AG20443 (cell line): ENCODE data around the gene SAPCD1.

ENCODE experiments used
- DNase-seq: peaks from one replicate; pipeline ENCODE4 v3.0.0; 2012; ENCODE audit warnings: low spot score, mixed read lengths

SAPCD1 gene

DNA sequence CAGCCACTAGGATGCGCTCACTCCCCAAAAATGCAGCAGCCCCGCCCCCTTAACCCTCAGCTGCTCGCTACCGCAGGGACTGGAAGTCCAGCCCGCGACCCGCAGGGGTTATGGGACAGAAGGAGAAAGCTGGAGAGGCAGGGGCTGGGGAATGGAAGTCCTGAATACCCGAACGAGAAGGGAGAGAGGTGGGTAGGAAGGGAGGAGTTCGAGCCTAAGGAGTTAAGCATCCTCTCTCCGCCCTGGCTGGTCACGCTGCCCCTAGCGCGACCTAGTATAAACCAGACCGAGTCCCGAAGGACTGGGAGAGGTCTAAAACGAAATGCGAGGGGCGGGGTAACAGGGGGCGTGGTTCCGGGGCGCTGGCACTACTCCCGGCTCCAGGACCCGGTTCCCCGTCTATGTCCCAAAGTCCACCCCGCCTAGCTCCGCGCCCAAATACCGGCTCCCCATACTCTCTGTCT lies 32.9 kb upstream of the SAPCD1 start:
- DNase-seq, result peak; percentile 95

DNA sequence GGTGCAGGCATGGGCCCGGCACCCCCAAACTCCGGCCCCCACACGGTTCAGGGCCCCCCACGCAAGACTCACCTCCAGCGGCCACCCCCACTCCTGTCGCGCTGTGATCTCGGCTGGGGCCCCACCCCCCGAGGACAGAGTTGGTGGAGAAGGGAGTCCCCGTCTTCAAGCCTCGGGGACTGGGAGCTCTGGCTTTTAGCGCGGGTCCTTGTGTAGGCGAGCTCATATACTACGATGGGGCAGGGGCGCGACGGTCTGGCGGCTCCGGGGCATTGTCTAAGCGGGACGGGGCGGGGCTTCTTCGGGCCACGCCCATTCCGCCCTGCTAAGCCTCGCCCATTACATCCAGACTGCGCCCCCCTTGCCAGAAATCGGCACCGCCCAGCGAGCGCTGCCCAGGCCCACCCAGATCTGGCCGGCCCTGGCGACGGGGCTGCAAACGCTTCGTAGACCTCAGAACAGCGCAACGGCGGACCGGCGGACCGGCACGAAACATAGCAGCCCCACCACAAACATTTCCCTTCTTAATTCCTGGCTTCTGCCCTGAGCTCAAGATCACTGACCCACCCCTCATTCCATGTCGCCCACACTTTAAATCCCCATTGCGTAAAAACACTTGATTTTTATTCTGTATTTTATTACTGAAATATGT lies 32.4 kb upstream of the SAPCD1 start:
- DNase-seq, result peak; percentile 94

DNA sequence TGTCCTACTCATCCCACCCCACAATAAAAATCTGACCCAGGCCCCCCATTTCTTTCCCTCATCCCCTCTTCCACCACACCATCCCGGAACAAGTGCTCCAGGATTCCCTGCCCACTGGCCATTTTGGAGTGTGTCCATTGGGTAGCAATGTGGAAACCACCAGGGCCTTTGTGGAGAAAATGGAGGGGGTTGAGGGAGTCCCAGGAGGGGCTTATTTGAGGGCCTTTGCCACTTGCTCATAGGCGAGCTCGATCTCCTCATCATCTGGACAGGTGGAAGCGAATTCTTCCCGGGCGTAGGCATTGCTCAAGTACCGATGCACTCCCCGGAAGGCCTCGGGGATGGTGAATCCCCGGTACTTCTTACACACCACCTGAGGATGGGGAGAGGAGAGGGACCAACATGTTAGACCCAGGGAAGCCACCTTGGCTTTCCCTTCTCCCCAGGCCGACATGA lies 31.8 kb upstream of the SAPCD1 start:
- no peak for DNase-seq

DNA sequence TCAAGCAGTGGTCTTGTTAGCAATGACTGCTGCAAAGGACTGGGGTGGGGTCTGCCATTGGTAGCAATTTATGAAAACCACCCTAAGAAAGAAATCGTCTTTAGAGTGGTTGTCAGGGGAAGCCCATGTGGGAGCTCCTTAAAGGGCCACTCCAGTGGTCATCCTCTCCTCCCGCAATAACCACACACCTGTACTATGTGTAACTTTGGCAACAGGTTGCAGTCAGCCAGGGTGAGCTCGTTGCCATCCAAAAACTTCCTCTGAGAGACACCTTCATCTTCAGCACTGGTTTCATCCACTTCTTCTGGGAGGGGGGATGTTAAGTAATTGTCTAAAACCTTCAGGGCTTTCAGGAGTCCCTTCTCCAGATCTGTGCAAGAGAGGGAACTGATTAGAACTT lies 30.4 kb upstream of the SAPCD1 start:
- DNase-seq, result no peak

DNA sequence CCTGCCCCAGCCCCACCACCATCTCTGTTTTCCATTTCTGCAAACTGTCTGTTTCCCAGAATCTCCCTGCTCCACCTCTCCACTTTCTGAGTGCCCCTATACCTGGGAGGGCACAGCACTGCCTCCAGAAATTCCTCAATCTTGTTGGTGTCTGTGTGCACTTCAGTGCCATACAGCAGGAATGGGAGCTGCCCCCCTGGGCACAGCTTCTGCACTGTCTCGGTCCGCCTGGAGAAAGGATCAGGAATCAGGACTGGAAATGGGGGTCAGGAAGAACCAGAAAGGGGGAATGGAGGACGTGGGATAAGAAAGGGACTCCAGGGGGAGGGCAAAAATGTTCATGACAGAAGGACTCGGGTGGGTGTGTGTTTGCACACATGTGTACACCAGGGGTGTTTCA lies 28.7 kb upstream of the SAPCD1 start:
- no peak for DNase-seq

DNA sequence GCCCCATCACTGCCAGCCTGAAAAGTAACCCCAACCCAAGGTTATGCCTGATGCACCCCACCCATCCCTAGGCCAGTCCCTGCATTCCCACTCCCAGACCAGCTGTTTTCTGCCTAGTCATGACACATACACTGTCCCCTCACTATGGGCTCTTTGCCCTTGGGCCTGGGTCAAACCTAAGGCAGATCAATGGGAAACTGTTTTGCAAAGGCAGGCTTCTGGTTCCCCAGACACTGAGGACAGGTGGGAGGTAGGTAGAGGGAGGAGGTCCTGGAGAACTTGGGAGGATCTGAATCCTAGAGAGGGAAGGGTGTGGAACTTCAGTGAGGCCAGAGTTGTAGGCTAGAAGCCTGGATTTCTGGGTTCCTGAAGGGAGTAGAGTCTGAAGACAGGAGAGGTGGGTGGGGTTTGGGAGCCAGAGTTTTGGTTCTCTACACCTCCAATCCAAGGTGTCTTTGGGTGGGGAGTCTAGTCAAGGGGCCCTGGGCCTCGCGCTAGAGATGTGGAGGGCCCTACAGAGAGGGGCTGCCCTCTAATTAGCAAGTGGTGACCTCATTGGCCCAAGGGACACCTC lies 28.1 kb upstream of the SAPCD1 start:
- DNase-seq, result no peak

DNA sequence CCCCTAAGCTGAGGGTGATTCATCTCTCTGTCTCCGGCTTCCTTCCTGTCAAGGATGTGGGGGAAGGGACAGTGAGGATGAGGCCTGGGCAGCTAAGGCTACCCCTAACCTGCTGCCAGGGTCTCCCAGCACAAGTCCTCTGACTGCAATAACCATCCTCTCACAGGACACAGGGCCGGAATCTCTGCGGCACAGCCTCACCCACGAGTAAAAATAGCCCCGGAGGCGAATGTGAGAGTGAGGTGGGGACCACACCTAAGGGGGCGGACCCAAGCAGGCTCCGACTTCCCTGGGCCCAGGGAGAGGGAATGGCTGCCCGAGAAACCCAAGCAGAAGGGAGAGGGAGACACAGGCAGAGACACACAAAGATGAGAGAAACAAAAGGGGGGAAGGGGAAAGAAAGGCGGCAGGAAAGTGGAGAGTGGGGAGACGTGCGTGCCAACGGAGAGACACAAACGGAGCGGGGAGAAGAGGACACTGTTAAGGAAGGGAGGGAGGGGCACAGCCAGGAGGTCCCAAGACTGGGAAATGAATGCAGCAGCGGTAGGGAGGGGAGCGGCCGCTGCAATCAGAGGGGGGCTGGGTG lies 27.5 kb upstream of the SAPCD1 start:
- peak; percentile 66 for DNase-seq

DNA sequence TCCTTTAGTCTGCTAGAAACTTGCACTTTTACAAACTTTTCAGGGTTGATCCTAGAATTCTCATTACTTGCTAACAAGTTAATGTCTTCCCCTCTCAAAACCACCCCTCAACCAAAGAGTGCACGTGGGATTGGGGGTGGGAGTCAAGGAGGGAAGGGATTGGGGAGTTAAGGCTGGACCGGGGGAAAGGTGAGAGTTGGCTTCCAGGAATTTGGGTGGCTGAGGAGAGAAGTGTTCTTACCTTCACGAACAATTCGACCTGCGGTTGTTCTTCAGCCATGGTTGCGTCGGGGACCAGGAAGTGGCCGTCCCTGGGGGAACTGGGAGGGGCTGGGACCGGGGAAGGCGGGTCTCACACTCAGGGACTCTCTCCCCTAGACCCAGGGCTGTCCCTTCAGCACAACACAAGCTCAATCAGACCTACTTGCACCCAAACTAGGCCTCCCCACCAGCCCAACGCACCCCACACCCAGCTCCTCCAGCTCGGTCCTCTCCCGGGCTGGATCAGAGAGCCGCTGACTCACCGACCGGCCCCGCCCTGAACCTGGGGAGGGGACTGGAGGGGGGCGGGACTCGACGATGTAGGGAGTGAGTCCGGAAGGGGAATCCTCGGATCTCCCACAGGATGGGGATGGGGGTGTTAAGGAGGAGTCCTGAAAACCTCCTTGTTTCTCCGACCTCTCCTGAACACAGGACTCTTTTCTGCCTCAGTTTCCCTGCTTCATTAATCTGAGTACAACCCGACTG lies 26.3 kb upstream of the SAPCD1 start, which contains the start of gene CLIC1:
Gene CLIC1, minus strand, starts transcription at position 510 of the 747 bp plus-strand sequence. Its CDS starts 230 bp downstream, at position 280.
- DNase-seq, result peak; percentile 90

DNA sequence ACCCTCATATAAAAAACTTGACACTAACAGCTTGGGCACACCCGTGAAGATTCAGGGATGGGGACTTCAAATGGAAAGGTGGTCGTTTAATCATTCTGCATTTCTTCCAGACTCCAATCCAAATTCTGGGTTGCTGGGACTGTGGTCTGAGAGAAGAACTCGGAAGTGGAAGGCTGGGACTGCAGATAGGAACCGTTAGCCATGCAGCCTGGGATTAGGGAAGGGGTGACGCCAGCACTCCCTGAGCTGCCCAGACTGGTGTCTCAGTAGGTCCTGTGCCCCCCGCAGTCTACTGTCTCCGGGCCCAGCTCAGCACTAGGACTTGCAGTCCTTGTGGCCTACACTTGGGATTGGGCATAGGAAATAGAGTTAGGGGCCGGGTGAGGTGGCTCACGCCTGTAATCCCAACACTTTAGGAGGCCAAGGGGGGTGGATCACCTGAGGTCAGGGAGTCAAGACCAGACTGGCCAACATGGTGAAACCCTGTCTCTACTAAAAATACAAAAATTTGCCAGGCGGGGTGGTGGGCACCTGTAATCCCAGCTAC lies 25.6 kb upstream of the SAPCD1 start:
- no peak for DNase-seq

DNA sequence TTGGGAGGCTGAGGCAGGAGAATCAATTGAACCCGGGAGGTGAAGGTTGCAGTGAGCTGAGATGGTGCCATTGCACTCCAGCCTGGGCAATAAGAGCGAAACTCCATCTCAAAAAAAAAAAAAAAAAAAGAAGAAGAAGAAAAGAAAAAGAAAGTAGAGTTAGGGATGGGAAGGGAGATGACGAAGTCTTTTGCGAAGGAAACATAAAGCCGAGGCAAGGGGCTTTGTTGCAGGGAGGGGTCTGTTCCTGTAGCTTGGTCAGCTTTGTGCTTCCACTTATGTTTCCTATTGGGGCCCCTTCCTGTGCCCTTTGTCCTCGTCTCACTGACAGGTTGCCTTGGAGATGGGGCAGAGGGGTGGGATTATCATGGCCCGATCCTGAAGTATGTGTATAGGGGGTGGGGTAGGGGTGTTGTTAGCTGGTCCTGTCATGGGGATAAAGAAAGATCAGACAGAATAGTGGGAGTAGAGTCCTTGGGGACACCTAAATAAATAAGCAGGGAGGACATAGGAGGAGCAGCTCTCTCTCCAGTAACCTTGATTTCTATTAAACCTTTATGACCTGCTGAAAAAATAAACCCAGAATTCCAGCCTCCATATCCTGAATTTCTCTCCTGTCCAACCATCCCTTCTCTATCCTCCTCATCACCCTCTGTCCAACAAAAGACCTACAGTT lies 25.0 kb upstream of the SAPCD1 start:
- no peak for DNase-seq

DNA sequence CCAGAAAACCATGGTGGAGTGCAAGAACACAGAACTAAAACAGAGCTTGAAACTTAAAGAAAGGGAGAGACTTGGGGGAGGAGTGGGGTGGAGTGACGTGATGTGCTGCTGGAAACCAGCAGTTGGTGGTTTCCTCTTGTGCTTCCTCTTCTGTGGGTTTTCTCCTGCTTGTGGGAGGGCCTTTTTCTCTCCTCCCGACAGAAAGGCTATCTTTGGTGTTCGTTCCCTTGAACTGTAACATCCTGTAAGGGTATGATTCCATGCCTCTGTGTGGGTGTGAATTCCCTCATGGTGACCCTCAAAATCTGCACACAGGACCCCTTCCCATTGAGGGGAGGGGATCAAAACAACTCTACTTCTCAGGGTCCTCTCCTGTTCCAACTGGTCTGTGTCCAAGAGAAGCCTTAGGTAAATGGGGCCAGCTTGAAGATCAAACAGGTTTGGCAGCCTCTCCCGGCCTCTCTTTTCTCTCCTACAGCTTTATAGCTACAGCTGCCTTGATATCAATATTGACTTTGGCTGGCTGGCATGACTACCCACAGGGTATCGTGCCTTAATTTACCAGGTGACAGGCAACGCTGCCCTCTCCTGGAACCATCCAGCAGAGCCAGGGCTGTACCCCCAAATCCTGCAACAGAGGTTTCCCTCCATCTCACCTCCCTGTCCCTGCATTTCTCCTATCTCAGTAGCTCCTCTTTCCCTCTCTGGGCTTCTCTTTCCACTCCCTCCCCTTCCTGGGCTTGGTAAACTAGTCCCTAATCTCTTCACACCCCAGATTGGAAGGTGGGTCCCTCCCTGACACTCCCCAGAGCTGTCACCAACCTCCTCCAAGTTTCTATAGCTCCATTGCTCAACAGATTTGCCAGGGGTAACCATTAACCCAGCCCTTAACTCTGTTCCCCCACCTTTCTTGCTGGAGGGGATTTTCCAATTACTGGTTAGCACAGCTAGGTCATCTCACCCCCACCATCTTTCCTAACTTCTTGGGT lies 24.2 kb upstream of the SAPCD1 start:
- DNase-seq, result peak; percentile 67

DNA sequence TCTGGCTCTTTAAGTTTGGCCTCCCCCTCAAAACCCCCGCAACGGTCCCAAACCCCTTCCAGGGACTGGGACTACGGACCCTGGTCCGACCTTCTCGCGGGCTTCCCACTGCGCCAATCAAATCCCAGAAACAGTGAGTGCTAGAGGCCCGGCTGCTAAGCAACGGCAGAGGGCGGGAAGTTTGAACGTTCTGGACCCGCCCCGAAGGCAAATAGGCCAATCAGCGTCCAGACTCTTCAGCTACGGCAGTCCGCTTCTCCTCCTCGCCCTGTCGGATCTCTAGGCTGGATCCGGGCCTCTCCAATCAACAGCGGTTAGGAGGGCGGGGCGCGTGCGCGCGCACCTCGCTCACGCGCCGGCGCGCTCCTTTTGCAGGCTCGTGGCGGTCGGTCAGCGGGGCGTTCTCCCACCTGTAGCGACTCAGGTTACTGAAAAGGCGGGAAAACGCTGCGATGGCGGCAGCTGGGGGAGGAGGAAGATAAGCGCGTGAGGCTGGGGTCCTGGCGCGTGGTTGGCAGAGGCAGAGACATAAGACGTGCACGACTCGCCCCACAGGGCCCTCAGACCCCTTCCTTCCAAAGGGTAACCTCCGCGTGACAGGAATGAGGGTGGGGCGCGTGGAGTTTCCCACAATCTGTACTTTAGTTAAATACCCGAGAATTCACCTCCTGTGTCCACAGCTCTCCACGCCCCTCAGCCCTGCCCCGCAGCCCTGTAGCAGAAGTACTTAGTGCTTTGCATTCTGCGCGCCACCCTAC lies 22.6 kb upstream of the SAPCD1 start, which contains the start of gene MSH5:
Gene MSH5, plus strand, starts transcription at position 367 of the 758 bp plus-strand sequence. CDS start 462 bp downstream, outside the sequence.
- DNase-seq, result peak; percentile 98

DNA sequence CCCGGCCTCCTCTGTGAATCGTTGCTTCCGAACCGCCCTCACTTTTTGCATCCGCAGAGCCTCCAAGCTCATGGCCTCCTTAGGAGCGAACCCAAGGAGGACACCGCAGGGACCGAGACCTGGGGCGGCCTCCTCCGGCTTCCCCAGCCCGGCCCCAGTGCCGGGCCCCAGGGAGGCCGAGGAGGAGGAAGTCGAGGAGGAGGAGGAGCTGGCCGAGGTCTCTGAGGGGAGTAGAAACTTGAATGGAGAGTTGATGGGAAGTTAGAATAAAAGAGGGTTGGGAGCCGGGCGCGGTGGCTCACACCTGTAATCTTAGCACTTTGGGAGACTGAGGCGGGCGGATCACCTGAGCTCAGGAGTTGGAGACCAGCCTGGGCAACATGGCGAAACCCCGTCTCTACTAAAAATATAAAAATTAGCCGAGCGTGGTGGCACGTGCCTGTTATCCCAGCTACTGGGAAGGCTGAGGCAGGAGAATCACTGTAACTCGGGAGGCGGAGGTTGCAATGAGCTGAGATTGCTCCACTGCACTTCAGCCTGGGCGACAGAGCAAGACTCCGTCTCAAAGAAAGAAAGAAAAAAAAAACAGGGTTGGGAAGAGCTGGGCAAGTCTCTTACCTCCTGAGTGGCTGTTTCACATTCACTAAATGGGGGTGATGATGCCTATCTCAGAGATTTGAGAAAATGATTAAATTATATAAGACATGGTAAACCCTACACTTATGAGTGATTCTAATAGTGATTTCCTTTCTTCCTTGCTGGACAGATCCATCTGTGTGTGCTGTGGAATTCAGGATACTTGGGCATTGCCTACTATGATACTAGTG lies 21.8 kb upstream of the SAPCD1 start:
- peak; percentile 53 for DNase-seq

DNA sequence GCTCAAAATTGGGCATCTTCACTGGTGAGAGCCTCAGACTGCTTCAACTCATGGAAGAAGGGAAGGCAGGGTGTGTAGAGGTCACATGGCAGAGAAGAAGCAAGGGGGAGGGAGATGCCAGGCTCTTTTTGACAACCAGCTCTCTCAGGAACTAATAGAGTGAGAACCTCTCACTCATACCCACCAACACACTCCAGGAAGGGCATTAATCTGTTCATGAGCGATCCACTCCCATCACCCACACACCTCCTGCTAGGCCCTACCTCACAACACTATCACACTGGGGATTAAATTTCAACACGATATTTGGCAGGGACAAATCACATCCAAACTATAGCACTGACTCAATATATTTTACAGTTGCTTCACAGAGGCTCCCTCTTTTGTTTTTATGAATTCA lies 20.6 kb upstream of the SAPCD1 start:
- no peak for DNase-seq

DNA sequence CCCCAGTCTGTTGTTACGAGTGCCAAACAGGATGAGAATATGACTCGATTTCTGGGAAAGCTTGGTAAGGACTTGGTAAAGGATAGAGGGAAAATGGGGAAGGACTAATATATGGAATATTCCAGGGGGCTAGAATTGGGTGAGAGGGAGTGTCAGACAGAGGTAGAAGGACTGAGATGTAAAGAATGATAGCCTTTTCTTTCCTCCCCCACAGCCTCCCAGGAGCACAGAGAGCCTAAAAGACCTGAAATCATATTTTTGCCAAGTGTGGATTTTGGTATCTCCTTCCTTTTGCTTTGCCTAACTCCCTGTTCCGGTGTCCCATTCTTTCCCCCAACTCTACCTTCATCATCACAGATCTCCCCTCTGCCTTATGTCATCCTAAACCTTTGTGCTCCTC lies 19.6 kb upstream of the SAPCD1 start:
- no peak for DNase-seq

DNA sequence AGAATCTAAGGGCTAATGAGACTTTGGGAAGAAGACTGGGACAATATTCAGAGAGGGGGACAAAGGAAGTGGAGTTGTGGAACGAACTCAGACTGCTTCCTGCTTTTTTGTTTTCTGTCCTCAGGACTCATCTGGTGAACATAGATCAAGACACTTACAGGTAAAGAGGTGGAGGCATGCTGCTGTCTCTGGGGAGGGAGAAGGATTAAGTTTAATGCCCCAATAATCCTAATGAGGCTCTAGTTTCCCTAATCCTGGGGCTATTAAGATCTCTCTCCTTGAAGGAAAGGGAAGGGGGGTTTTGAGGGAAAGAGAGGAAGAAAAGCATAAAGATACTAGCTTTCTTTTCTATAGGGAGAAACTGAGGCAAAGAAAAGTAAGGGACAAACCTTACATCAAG lies 18.0 kb upstream of the SAPCD1 start:
- DNase-seq, result no peak

DNA sequence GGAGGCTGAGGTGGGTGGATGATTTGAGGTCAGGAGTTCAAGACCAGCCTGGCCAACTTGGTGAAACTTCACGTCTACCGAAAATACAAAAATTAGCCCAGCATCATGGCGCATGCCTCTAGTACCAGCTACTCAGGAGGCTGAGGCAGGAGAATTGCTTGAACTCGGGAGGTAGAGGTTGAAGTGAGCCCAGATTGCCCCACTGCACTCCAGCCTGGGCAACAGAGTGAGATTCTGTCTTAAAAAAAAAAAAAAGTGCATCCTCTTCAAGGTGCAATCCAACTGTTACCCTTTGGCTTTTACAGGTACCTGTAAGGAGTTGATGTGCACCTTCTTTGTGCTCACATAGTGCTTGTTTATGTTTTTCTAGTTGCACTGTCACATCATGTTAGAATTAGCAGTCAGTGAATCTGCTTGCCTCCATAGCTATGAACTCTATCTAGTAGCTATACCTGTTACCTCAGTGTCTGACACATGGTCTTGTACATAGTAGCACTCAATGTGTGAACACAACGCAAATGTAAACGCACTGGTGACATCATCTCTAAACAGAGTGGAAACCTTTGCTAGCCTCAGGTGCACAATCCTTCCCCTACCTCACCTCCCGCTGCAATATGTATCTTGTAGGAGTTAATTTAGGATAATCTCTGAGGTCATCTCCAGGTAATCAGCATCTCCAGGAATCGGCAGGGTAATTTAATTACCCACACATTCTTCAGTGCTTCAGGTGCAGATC lies 13.0 kb upstream of the SAPCD1 start:
- DNase-seq, result no peak

DNA sequence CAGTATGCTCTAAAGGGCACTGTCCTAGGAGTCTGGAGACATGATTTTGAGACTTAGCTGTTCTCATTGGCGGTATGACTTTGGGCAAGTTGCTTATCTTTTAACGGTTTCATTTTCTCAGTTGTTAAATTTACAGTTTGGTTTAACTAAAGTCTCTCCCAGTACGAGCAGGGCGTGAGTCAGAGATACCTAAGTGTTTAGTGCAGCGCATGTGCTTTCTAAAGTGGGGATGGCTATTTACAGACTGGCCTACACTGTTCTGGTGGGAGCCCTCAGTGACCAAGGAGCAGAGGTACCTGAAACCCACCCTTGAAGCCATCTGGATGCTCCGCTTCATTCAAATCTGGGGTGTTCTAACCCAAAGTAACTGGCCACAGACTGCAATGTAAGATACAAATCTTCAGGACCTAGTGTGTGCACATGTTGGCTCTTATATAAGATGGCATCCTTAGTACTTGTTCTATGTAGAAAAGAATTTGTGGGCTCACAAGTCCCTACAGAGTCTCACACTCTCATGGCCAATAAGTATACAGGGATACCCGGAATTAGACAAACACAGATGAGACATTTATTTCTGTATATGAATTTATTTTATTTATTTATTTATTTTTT lies 11.9 kb upstream of the SAPCD1 start:
- DNase-seq, result no peak
